ENCODE measurements around the gene FGL2.

DNA sequence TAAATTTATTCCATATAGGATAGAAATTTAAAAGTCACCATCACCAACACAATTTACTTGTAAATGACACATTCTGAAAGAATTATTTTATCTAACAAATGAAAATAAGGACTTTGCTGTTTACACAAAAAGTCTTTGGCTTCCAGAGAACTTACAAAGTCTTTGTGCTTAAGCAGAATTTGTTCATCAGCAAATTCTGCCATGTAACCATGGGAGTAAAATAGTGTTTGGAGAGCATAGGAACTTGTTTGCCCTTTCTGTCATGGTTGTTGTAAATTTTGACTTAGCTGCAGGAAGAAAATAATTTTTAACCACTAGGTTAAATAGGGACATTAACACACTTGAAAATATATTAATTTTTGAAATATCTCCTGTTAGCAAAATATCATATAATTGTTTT is 15.2 kb downstream of the FGL2 start:
- TF ChIP-seq, protein P1, sequence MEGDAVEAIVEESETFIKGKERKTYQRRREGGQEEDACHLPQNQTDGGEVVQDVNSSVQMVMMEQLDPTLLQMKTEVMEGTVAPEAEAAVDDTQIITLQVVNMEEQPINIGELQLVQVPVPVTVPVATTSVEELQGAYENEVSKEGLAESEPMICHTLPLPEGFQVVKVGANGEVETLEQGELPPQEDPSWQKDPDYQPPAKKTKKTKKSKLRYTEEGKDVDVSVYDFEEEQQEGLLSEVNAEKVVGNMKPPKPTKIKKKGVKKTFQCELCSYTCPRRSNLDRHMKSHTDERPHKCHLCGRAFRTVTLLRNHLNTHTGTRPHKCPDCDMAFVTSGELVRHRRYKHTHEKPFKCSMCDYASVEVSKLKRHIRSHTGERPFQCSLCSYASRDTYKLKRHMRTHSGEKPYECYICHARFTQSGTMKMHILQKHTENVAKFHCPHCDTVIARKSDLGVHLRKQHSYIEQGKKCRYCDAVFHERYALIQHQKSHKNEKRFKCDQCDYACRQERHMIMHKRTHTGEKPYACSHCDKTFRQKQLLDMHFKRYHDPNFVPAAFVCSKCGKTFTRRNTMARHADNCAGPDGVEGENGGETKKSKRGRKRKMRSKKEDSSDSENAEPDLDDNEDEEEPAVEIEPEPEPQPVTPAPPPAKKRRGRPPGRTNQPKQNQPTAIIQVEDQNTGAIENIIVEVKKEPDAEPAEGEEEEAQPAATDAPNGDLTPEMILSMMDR (IDR thresholded peaks at IDR 0.05) = no peak
- TF ChIP-seq POLR2A (IDR thresholded peaks at IDR 0.05; ENCODE audit: low read depth) (no peak), POLR2AphosphoS5 (IDR thresholded peaks at IDR 0.05) (no peak)

All from esophagus muscularis mucosa (tissue), 3 donors.